Measurements from ENCODE around the gene MYBPH.

MYBPH gene

DNA sequence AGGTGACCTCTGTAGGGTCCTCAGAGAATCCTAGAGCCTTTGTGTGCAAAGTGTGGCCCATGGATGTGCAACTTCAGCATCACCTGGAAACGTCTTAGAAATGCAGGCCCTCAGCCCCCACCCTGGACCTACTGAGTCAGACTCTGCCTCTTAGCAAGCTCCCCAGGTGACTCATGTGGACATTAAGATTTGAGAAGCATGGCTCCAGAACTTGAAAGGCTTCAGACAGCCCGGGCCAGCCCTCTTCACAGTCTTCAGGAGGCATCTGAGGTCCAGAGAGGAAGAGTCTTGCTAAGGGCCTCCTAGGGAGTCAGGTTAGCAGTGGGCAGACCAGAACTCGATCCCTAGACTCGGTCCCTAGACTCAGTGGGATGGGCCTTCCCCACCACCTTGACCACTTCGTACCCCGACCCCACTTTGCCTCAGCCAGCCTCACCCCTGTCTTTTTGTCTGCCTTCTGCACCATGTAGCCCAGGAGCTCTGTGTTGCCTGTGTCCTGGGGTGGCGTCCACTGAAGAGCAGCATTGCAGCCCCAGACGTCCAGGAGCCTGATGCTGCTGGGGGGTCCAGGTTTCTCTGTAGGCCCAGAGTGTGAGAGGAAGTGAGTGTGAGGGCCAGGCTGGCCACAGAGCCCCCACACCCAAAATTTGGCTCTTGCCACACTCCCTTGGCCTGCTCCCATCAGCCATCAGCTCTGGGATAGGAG, 4.8 kb downstream of the MYBPH start:
- no peak for DNase-seq
- in situ Hi-C loops (cut with MboI; ENCODE audit: low pct_unique_long_range_greater_than_20kb, low sequenced_read_pairs) = no loop called here

DNA sequence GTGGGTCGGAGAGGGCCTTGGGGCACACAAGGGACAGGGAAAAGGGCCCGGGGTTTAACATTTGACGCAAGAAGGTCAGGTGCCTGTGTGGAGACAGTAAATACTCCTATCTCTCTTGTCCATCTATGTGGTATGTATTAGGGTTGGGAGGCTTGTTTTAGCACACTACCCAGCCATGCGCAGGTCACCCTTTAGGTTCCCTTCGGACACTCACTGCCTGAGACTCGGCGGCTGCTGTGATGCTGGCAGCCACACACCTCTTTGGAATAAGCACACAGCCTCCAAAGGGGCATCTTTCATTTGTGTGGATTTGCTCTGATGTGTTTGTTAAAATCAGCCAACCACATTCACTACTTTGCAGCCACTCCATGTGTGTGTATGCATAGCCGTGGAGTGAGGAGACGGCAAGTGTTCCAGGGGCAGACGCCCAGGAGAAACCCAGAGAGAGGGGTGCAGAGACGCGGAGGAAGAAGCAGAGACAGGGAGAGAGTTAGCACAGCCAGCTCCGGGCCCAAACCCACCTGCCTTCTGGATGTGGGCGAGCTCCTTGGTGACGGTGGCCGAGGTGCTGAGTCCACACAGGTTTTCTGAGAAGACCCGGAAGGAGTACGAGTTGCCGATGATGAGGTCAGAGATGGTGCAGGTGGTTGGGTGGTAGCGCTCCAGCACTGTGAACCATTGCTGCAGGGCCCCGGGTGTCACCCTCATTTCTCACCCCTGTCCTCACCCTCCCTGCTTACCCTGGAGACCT, 5.7 kb downstream of the MYBPH start:
- in situ Hi-C loops (cut with MboI; ENCODE audit: low pct_unique_long_range_greater_than_20kb, low sequenced_read_pairs) = no loop called here
- DNase-seq = no peak

DNA sequence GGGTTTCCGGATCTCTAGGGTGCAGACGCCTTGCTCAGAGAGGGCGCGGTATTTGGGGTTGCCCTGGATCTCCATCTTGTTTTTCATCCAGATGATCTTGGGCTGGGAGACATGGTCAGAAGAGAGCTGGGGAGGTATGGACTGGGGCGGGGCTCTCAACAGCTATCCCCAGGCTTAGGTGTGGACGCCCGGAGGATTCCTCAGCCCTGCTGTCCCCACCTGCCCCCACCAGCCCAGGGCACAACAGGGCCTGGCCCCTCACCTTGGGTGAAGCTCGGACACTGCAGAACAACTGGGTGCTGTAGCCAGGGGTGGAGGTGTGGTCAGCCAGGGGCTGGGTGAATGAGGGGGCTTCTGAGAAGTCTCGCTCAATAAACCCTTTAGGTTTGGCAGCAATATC, 6.6 kb downstream of the MYBPH start:
- no peak for DNase-seq
- in situ Hi-C loops (cut with MboI; ENCODE audit: low pct_unique_long_range_greater_than_20kb, low sequenced_read_pairs) = no loop called here

DNA sequence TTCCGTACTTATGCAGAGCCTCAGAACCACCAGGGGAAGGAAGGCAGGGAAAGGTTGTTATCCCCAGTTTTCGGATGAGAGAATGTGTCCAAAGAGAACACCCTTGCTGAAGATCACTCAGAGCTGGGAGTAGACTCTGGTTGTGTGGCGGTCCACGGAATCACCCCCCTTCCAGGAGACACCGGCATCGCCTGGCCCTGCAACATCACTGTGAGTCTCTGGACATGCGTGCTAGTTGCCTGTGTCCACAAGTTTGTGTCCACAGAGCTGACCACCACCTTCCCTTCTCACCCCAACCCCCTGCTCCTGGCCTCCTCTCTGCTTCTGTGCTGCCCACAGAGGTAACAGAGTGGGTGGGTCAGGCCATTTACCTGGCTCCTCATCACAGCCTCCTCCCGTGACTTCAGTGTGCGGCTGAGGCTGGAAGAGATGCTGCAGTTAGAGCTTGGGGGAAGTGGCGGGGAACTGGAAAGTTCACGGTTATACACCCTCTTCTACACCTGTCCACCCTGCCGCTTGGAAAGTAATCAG, 7.3 kb downstream of the MYBPH start:
- in situ Hi-C loops (cut with MboI; ENCODE audit: low pct_unique_long_range_greater_than_20kb, low sequenced_read_pairs) = no loop called here
- DNase-seq = no peak

DNA sequence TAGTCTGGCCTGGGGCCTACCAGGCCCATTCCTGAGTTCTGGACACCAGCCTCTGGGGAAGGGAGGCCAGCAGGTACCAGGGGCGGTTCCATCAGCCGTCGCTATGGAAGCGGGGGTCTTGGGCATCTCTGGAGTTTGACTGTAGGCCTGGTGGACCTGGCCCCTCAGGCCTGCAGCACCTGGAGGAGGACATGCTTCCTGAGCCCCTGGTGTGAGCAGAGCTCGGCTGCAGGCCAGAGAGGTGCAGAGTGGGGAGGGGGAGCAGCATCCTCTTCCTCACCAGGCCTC, 7.8 kb downstream of the MYBPH start:
- in situ Hi-C loops (cut with MboI; ENCODE audit: low pct_unique_long_range_greater_than_20kb, low sequenced_read_pairs) = no loop called here
- DNase-seq = no peak

DNA sequence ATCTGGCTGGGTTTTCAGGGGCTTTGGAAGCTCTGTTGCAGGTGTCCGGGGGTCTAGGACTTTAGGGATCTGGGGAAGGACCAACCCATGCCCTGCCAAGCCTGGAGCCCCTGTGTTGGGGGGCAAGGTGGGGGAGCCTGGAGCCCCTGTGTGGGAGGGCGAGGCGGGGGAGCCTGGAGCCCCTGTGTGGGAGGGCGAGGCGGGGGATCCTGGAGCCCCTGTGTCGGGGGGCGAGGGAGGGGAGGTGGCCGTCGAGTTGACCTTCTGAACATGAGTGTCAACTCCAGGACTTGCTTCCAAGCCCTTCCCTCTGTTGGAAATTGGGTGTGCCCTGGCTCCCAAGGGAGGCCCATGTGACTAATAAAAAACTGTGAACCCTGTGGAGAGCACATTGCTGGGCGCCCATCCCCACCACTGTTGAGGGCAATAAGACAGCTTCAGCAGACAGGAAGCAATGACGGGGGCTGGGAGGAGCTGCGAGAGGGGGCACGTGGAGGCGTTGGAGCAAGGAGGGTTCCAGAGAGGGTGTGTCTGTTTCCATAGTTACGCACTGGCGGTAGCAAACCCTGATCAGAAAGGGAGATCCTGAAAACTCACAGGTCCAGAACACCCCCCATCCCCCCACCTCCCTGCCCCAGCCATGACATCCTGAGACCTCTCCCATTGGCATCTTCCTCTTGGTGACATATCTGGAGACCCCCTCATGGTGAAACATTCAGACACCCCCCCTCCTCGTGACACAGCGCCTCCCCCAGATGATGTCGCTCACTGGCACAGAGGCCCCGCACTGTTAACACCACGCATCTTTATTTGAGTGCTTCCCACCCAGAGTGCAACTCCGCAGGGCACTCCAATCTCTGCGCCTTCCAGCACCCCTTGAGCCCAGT, 8.4 kb downstream of the MYBPH start:
- no peak for DNase-seq
- in situ Hi-C loops (cut with MboI; ENCODE audit: low pct_unique_long_range_greater_than_20kb, low sequenced_read_pairs) = no loop called here

DNA sequence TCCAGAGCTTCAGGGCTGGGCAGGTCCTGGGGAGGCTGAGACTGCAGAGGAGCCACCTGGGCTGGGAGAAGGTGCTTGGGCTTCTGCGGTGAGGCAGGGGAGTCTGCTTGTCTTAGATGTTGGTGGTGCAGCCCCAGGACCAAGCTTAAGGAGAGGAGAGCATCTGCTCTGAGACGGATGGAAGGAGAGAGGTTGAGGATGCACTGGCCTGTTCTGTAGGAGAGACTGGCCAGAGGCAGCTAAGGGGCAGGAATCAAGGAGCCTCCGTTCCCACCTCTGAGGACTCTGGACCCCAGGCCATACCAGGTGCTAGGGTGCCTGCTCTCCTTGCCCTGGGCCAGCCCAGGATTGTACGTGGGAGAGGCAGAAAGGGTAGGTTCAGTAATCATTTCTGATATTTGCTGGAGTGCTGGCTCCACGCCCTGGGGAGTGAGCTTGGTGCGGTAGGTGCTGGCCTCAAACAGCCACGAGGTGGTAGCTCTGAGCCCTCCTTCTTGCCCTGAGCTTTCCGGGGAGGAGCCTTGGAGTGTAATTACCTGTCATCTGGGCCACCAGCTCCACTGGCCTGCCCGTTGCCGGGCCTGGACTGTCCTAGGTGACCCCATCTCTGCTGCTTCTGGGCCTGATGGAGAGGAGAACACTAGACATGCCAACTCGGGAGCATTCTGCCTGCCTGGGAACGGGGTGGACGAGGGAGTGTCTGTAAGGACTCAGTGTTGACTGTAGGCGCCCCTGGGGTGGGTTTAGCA, 9.3 kb downstream of the MYBPH start:
- in situ Hi-C loops (cut with MboI; ENCODE audit: low pct_unique_long_range_greater_than_20kb, low sequenced_read_pairs) = no loop called here
- DNase-seq = no peak

DNA sequence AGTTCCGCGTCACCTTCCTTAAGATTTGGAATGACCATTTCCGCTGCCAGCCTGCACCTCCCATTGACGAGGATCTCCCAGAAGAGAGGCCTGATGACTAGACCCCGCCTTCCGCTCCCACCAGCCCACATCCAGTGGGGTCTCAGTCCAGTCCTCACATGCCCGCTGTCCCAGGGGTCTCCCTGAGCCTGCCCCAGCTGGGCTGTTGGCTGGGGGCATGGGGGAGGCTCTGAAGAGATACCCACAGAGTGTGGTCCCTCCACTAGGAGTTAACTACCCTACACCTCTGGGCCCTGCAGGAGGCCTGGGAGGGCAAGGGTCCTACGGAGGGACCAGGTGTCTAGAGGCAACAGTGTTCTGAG, 9.8 kb downstream of the MYBPH start:
- DNase-seq = no peak
- in situ Hi-C loops (cut with MboI; ENCODE audit: low pct_unique_long_range_greater_than_20kb, low sequenced_read_pairs) = no loop called here

DNA sequence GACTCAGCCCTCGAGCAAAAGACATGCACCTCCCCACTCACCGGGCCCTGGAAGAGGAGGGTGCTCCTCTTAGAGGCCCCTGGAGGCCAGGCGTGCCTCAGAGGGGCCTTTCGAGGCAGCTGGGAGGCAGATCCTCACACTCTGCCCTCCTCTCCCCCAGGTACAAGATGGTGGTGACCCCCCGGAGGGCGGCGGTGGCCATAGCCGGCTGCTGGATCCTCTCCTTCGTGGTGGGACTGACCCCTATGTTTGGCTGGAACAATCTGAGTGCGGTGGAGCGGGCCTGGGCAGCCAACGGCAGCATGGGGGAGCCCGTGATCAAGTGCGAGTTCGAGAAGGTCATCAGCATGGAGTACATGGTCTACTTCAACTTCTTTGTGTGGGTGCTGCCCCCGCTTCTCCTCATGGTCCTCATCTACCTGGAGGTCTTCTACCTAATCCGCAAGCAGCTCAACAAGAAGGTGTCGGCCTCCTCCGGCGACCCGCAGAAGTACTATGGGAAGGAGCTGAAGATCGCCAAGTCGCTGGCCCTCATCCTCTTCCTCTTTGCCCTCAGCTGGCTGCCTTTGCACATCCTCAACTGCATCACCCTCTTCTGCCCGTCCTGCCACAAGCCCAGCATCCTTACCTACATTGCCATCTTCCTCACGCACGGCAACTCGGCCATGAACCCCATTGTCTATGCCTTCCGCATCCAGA, 10.4 kb downstream of the MYBPH start:
- no peak for DNase-seq
- in situ Hi-C loops (cut with MboI; ENCODE audit: low pct_unique_long_range_greater_than_20kb, low sequenced_read_pairs) = no loop called here

DNA sequence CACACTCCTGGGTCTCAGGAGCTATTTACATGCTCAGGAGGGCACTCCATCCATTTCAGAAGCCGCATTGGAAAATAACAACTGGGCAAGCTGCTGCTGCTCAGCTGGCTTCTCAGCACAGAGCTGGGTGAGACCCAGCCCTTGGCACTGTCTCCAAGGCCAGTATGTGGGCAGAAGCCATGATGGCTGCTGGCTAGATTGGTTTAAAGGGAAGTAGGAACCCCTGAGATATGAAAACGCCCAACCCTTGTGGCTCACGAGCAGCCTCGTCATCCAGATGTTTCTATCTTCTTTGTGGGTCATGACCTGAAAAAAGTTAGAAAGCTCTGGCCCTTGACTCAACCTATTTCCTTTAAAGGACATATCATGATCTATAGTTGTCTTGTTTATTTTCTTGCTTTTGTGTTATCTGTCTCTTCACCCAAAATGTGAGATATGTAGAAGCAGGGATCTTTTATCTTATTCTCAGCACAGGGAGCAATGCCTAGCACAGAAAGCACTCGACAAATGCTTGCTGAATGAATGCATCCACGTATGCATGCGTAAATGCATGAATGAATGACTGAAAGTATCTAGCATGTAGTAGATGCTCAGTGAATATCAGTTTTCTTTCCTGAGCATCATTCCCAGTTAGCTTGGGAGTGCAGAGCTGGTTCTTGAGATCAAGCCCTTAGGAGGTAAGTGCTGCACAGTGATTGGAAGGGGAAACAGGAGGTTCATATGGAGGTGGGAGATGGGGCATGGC, 11.6 kb downstream of the MYBPH start:
- in situ Hi-C loops (cut with MboI; ENCODE audit: low pct_unique_long_range_greater_than_20kb, low sequenced_read_pairs) = no loop called here
- DNase-seq = no peak

DNA sequence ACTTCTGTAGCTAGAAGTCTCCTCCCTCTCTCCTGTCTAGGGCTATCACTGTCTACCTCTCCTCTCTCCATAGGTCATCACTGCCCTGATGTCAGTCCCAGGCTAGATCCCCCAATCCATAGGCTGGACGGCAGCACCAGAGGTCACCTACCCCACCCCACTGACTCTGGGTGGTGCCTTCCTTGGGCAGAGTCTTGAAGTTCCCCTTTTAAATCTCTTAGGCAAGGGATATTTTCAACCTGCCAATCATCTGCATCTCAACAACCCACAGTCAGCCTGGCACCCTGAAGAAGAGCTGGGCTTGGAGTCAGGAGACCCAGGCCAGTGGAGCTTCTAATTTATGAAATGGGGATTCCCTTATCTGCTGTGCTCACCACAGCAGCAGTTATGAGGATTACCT, 13.2 kb downstream of the MYBPH start:
- in situ Hi-C loops (cut with MboI; ENCODE audit: low pct_unique_long_range_greater_than_20kb, low sequenced_read_pairs) = no loop called here
- no peak for DNase-seq

DNA sequence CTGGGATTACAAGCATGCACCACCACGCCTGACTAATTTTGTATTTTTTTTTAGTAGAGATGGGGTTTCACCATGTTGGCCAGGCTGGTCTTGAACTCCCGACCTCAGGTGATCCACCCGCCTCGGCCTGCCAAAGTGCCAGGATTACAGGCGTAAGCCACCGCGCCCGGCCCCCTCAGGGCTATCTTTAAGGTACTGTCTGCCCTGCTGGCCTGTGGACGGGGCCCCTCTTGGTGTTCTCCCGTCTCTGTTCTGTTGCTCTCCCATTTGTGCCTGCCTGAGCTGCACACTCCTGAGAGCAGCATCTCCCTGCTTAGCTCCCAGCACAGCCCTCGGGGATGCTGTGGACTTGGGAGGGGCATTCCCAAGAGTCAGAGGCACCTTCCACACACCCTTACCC, 13.9 kb downstream of the MYBPH start:
- DNase-seq = no peak
- in situ Hi-C loops (cut with MboI; ENCODE audit: low pct_unique_long_range_greater_than_20kb, low sequenced_read_pairs) = no loop called here

DNA sequence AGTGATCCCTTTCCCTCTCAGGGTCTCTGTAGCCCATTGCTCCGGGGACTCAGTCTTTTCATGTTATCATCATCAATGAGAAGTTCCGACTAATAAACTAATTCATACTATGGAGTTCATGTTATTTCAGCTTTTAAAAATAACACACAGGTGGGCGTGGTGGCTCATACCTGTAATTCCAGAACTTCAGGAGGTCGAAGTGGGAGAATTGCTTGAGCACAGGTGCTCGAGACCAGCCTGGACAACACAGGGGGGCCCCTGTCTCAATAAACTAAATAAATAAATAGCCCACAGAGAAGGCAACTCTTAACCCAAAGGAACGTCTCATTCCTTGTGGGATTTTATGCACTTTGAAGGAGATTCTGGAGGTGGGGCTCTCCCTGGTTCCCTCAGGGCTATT, 14.5 kb downstream of the MYBPH start:
- no peak for DNase-seq
- in situ Hi-C loops (cut with MboI; ENCODE audit: low pct_unique_long_range_greater_than_20kb, low sequenced_read_pairs) = no loop called here

DNA sequence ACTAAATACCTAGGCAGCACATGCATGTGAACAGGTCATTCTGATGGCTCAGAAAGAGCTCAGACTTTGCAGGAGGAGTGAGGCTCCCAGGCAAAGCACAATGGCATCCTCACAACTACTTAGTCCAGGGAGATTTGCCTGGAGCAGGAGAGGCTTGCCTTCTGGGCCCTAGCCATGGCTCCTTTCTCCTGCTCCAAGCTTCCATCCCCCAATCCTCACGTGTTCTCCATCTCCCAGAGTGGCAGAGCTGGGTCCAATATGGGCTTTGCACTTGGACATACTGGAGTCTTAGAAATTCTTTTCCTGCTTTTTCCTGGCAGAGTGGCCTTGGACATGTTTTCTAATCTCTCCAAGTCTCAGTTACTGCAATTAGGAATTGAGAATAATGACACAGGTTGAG, 15.8 kb downstream of the MYBPH start:
- no peak for DNase-seq
- in situ Hi-C loops (cut with MboI; ENCODE audit: low pct_unique_long_range_greater_than_20kb, low sequenced_read_pairs) = no loop called here

DNA sequence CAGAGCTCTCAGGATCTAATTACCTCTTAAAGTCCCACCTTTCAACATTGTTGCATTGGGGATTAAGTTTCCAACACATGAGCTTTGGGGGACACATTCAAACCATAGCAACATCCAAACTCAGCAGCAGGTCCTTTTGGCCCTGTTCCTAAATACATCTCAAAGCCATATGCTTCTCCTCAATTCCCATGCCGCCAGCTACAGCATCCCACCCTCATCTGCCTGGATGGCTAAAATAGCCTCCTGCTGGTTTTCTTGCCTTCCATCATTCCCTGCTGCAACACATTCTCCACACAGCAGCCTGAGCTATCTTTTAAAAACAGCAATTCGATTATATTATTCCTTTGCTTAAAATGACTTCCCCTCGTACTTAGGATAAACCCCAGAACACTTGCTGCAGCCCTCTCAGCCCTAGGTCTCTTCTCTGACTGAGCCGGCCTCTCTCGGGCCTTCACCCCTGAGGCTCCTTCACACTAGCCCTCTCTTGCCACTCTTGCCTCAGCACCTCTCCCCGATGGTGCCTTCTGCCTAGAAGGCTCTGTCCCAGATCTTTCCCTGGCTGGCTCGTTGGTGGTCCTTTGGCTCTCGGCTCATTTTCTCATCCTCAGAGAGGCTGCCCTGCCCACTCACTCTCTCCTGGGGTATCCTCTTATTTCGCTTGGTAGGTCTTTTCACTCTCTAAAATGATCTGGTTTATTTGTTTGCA, 16.5 kb downstream of the MYBPH start:
- in situ Hi-C loops (cut with MboI; ENCODE audit: low pct_unique_long_range_greater_than_20kb, low sequenced_read_pairs) = no loop called here
- no peak for DNase-seq

DNA sequence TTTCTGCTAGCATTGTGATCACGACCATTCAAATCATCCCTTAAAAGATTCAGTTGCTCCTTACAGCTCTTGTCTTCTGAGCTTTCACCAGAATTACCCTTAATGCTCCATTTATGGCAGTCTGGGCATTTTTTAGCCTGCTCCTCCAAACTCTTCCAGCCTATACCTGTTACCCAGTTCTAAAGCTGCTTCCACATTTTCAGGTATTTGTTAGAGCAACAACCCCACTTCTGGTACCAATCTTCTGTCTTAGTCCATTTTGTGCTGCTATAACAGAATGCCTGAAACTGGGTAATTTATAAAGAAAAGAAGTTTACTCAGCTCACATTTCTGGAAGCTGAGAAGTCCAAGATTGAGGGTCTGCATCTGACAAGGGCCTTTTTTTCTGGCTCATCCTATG, 17.2 kb downstream of the MYBPH start:
- in situ Hi-C loops (cut with MboI; ENCODE audit: low pct_unique_long_range_greater_than_20kb, low sequenced_read_pairs) = no loop called here
- DNase-seq = no peak

DNA sequence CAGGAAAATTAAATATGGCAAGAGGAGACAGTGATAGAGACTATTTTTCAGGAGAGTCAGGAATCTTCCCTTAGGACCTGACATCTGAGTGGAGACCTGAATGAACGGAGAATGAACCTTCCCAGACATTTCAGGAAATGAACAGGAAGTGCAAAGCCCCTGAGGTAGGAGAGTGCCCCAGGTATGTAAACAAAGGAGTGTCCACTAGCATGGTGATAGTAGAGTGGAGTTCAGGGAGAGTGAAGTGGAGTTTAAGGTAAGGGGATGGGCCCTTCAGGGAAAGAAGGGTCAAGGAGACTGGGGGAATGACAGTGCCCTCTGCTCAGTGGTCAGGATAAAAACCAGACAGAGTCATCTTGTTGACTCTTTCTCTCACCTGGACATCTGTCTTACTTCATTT, 19.3 kb downstream of the MYBPH start:
- no peak for DNase-seq
- in situ Hi-C loops (cut with MboI; ENCODE audit: low pct_unique_long_range_greater_than_20kb, low sequenced_read_pairs) = no loop called here
